Measurements from ENCODE around the gene SPATA21. TPM values are rescaled to one million over a fixed set of nuclear protein-coding genes. Genes with fewer than 3 reads are reported as not detected.

Gene SPATA21
- total RNA-seq, 2 donors from 2014 or later = not detected

DNA sequence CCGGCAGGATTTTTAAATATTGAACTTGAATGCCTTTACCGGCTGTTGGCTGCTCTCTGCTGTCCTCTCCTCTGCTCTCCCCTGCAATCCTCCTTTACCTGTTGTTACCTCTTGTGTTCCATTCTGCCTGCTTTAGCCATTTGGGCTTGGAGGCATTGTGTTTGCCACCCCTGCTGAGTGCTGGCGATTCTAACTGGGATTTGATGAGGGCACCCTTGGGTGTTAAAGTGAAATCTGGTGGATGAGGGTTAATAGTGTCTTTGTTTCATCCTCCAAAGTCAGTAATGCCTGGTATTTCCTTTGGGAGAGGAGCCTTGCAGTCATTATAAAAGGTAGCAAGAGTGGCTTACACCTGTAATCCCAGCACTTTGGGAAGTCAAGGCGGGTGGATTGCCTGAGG lies 60.3 kb downstream of the SPATA21 start:
- Histone ChIP-seq H3K4me3 (no peak overlapping the region), H3K27ac (peak overlapping the region; percentile 32 to 43), H3K9me3 (no peaks in the 10 kb centered on the region), H3K4me1 (ENCODE audit: control insufficient read depth in 1 of 2, low read depth in 2 of 2) (peaks cover 49 to 65% of the 10 kb centered on the region in 2 donors), H3K27me3 (replicated peaks; ENCODE audit: insufficient read depth) (no peaks in the 10 kb centered on the region), H3K36me3 (no peaks in the 10 kb centered on the region)
- DNase-seq (ENCODE audit: low spot score) (no peak), ATAC-seq (ENCODE audit: insufficient number of reproducible peaks, low FRiP score, low read depth) (no peak)
- TF ChIP-seq, protein P1, sequence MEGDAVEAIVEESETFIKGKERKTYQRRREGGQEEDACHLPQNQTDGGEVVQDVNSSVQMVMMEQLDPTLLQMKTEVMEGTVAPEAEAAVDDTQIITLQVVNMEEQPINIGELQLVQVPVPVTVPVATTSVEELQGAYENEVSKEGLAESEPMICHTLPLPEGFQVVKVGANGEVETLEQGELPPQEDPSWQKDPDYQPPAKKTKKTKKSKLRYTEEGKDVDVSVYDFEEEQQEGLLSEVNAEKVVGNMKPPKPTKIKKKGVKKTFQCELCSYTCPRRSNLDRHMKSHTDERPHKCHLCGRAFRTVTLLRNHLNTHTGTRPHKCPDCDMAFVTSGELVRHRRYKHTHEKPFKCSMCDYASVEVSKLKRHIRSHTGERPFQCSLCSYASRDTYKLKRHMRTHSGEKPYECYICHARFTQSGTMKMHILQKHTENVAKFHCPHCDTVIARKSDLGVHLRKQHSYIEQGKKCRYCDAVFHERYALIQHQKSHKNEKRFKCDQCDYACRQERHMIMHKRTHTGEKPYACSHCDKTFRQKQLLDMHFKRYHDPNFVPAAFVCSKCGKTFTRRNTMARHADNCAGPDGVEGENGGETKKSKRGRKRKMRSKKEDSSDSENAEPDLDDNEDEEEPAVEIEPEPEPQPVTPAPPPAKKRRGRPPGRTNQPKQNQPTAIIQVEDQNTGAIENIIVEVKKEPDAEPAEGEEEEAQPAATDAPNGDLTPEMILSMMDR (IDR thresholded peaks at IDR 0.05) = no peak

DNA sequence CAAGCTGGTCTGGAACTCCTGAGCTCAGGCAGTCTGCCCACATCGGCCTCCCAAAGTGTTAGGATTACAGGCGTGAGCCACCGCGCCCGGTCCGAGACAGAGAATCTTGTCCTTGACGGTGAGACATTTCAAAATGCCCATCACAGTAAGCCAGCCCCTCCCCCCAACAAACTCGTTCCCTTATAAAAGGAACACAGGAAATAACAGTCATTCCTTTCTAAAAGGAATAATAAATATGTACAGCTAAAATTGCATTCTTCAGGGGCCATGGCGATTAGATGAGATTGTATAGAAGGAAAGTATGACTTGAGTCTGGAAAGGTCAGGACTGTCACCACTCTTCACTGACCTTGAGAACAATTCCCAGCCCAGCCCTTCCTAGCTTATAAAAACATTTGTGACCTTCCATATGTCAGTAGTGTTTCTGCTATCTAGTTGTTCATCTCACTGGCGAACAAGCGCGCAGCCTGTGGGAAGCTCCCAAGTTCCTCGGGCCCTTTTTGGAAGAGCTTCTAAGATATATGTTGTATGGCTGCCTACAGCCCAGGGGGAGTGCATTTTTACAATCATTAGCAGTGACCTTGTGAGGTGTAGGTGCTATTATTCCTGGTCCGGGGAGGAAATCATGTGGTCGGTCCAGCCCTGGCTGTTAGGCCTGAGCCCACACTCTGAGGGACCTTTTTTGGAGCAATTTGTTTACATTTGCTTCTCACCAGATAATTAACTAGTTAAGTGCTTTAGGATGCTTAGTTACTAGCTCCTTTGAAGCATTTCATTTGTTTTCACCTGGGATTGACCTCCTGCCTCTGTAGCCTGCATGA lies 61.5 kb downstream of the SPATA21 start:
- Histone ChIP-seq H3K27ac (peak overlapping the region; percentile 56 to 67), H3K4me3 (peak overlapping the region; percentile 14), H3K36me3 (no peaks in the 10 kb centered on the region), H3K4me1 (ENCODE audit: control insufficient read depth in 1 of 2, low read depth in 2 of 2) (peaks cover 54 to 76% of the 10 kb centered on the region in 2 donors), H3K27me3 (replicated peaks; ENCODE audit: insufficient read depth) (no peaks in the 10 kb centered on the region), H3K9me3 (no peaks in the 10 kb centered on the region)
- DNase-seq (ENCODE audit: low spot score) = no peak
- ATAC-seq (ENCODE audit: insufficient number of reproducible peaks, low FRiP score, low read depth) = no peak
- TF ChIP-seq, protein P1 (IDR thresholded peaks at IDR 0.05) = no peak

DNA sequence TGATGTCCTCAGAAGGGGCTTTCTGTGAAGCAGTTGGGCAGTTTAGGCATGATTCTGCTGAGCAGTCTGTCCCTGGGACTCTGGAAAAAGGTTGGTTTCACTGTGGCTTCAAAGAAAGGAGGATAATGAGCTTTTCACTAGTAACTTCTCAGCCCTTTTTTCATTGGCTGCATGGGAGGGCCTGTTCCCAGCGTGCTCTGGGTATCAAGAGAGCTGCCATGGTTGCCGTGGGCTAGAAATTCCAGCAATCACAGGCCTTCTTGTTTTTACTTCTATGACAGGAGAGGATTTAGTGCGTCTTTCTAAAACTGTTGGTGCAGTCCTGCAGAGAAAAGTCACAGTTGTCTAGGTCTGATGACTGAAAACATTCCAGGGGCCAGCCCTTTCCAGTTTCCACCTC lies 63.0 kb downstream of the SPATA21 start:
- ATAC-seq (ENCODE audit: insufficient number of reproducible peaks, low FRiP score, low read depth) = no peak
- Histone ChIP-seq H3K27me3 (replicated peaks; ENCODE audit: insufficient read depth) (no peaks in the 10 kb centered on the region), H3K27ac (peak overlapping the region; percentile 14 to 59), H3K4me3 (no peak overlapping the region), H3K36me3 (no peaks in the 10 kb centered on the region), H3K4me1 (ENCODE audit: control insufficient read depth in 1 of 2, low read depth in 2 of 2) (peaks cover 58 to 91% of the 10 kb centered on the region in 2 donors), H3K9me3 (no peaks in the 10 kb centered on the region)
- TF ChIP-seq, protein P1 (IDR thresholded peaks at IDR 0.05) = no peak
- DNase-seq (ENCODE audit: low spot score) = no peak

DNA sequence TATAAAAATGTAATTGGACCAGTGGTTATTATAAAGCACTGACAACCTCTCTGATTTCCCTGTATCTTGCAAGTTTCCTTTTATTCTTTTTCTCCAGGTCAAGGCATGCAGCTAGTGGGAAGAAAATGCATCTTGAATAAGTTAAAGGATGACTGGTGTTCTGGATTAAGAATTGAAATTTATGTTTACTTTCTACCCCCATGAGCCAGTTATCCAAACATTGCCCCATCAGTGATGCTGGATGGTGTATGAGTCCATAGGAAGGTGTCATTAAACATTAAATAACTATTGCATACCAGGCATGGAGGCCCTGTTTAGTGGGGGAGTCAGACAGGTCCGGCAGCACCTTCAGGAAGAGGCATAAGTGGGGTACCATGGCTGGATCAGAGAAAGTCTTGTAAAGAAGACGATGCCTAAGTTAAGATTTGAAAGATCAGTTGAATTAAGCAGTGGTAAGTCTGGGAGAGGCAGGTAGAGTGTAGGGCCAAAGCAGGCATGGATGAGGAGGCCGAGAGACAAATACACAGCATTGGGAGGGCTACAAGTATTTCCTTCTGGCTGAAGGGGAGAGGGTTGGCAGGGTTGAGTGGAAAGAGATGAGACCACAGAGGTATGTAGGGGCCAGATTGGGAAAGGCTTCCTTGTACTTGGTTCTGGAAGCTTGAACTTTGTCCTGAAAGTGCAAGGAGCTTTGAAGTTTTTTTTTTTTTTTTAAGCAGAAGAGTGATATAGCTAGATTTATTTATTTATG lies 64.5 kb downstream of the SPATA21 start:
- ATAC-seq (ENCODE audit: insufficient number of reproducible peaks, low FRiP score, low read depth) (no peak), DNase-seq (ENCODE audit: low spot score) (no peak)
- Histone ChIP-seq H3K36me3 (no peaks in the 10 kb centered on the region), H3K27ac (no peak overlapping the region), H3K4me1 (ENCODE audit: control insufficient read depth in 1 of 2, low read depth in 2 of 2) (peaks cover 62 to 92% of the 10 kb centered on the region in 2 donors), H3K9me3 (no peaks in the 10 kb centered on the region), H3K27me3 (replicated peaks; ENCODE audit: insufficient read depth) (no peaks in the 10 kb centered on the region), H3K4me3 (no peak overlapping the region)
- TF ChIP-seq, protein P1 (IDR thresholded peaks at IDR 0.05) = no peak

DNA sequence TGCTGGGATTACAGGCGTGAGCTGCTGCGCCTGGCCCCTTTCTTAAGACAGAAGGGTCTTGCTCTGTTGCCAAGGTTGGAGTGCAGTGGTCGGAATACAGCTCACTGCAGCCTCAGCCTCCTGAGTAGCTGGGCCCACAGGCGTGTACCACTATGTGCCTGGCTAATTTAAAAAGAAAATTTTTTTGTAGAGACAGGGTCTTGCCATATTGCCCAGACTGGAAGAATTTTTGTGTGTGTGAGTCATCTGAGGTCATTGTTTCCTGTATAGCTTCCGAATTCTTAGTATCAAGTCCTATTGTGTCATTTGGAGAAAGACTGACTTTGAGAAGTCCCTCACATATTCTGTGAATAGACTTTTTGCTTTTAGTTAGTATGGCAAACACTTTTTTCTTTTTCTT lies 65.5 kb downstream of the SPATA21 start:
- ATAC-seq (ENCODE audit: insufficient number of reproducible peaks, low FRiP score, low read depth) = no peak
- Histone ChIP-seq H3K27me3 (replicated peaks; ENCODE audit: insufficient read depth) (no peaks in the 10 kb centered on the region), H3K4me1 (ENCODE audit: control insufficient read depth in 1 of 2, low read depth in 2 of 2) (peaks cover 56 to 82% of the 10 kb centered on the region in 2 donors), H3K27ac (no peak overlapping the region), H3K9me3 (no peaks in the 10 kb centered on the region), H3K36me3 (no peaks in the 10 kb centered on the region), H3K4me3 (no peak overlapping the region)
- TF ChIP-seq, protein P1 (IDR thresholded peaks at IDR 0.05) = no peak
- DNase-seq (ENCODE audit: low spot score) = no peak

All from thoracic aorta (tissue), 2 donors.